Cardiac septum (tissue), 1 donor: ENCODE measurements around the gene IFNA13. TPM values are rescaled to one million over a fixed set of nuclear protein-coding genes. Genes with fewer than 3 reads are reported as not detected.

Experiments
- total RNA-seq: library from RNA; stranded (reverse); fragmentation: NEBNext Ultra II Directional; extraction: Animal tissue kit (Norgen Biotek cat#: 25700); gene quantifications from one replicate; pipeline ENCODE4 v1.2.1, GENCODE V29; 2021
- donor health status: DM: no; HTN: no; CAD: no.

IFNA13 gene
- total RNA-seq, 1 donor from 2014 or later, result not detected

Other genes starting within 250 kb of the IFNA13 start
- not detected for gene IFNW1, start 226.2 kb downstream of the IFNA13 start, total RNA-seq
- gene IFNA21, start 201.4 kb downstream of the IFNA13 start, total RNA-seq, result not detected
- gene IFNA4, start 180.5 kb downstream of the IFNA13 start, total RNA-seq, result not detected
- gene IFNA7, start 165.9 kb downstream of the IFNA13 start, total RNA-seq, result not detected
- gene IFNA10, start 160.9 kb downstream of the IFNA13 start, total RNA-seq, result not detected
- gene IFNA16, start 150.7 kb downstream of the IFNA13 start, total RNA-seq, result not detected
- not detected for gene IFNA17, start 139.8 kb downstream of the IFNA13 start, total RNA-seq
- not detected for gene IFNA14, start 128.1 kb downstream of the IFNA13 start, total RNA-seq
- not detected for gene IFNA5, start 62.7 kb downstream of the IFNA13 start, total RNA-seq
- 12.5 TPM for gene KLHL9, start 32.7 kb downstream of the IFNA13 start, total RNA-seq
- gene IFNA6, start 17.2 kb downstream of the IFNA13 start, total RNA-seq, result not detected
- gene IFNA2, start 17.3 kb upstream of the IFNA13 start, total RNA-seq, result not detected
- gene IFNA8, start 41.1 kb upstream of the IFNA13 start, total RNA-seq, result not detected
- not detected for gene IFNA1, start 72.4 kb upstream of the IFNA13 start, total RNA-seq
- not detected for gene IFNE, start 114.3 kb upstream of the IFNA13 start, total RNA-seq